Limb (tissue), 2 donors: ENCODE data around the gene FGL2.
"Not testable (repeated sequence)": the region's sequence is repeated elsewhere in the genome, so short reads cannot be mapped to it uniquely, and the experiment has no call there.

Source experiments
- DNase-seq, 2 donors: peaks; one replicate each; pipeline ENCODE4 v3.0.0-alpha.2; 2016; ENCODE audit errors: extremely low spot score in 2 of 2

Gene FGL2

GRCh38 chr7:77199013-77199966, at the start of gene FGL2:
Gene FGL2, minus strand, starts transcription at chr7:77199819. Its CDS starts 26 bp downstream, at chr7:77199793.
- DNase-seq, result peak; percentile 44 to 47

GRCh38 chr7:77248154-77248553, 48.5 kb upstream of the FGL2 start:
- DNase-seq, result no peak

- DNase-seq, result peak; percentile 41 to 77
Observed at GRCh38 chr7:77247206-77247850, 47.7 kb upstream of the FGL2 start.

GRCh38 chr7:77246026-77246640, 46.5 kb upstream of the FGL2 start:
- DNase-seq, result no peak

- no peak for DNase-seq
Observed at GRCh38 chr7:77245015-77245755, 45.6 kb upstream of the FGL2 start.

- DNase-seq, result no peak
Observed at GRCh38 chr7:77244222-77244934, 44.8 kb upstream of the FGL2 start.

- no peak for DNase-seq
Observed at GRCh38 chr7:77242554-77242953, 42.9 kb upstream of the FGL2 start.

GRCh38 chr7:77242068-77242467, 42.4 kb upstream of the FGL2 start:
- no peak for DNase-seq

GRCh38 chr7:77239471-77239870, 39.9 kb upstream of the FGL2 start:
- DNase-seq, result no peak

GRCh38 chr7:77238703-77239136, 39.1 kb upstream of the FGL2 start:
- DNase-seq, result no peak

GRCh38 chr7:77235276-77235675, 35.7 kb upstream of the FGL2 start:
- DNase-seq, result no peak

GRCh38 chr7:77232467-77232866, 32.8 kb upstream of the FGL2 start:
- no peak for DNase-seq

GRCh38 chr7:77228795-77229194, 29.2 kb upstream of the FGL2 start:
- DNase-seq, result not testable (repeated sequence)

- no peak for DNase-seq
Observed at GRCh38 chr7:77226357-77226839, 26.8 kb upstream of the FGL2 start.

GRCh38 chr7:77223261-77223660, 23.6 kb upstream of the FGL2 start:
- no peak for DNase-seq

- no peak for DNase-seq
Observed at GRCh38 chr7:77222819-77223218, 23.2 kb upstream of the FGL2 start.

- DNase-seq, result no peak
Observed at GRCh38 chr7:77222065-77222464, 22.4 kb upstream of the FGL2 start.

GRCh38 chr7:77219701-77220331, 20.2 kb upstream of the FGL2 start:
- DNase-seq, result not testable (repeated sequence)

GRCh38 chr7:77217474-77218185, 18.0 kb upstream of the FGL2 start:
- no peak for DNase-seq
